Peyer's patch (tissue), 4 donors: ENCODE measurements around the gene GABRR3. TPM values are rescaled to one million over a fixed set of nuclear protein-coding genes. Genes with fewer than 3 reads are reported as not detected.

ENCODE experiments used
- DNase-seq, 3 donors: peaks; one replicate each; pipeline ENCODE4 v3.0.0-alpha.2; 2017 to 2019
- H3K27ac ChIP-seq, 4 donors: fragments of 200-600 bp; sonication (generic); one replicate each; pipeline ENCODE4 v1.5.1; 2016 to 2019
- H3K27me3 ChIP-seq, 2 donors: fragments of 200-600 bp; sonication (generic); one replicate each; pipeline ENCODE4 v1.5.1; 2019
- H3K36me3 ChIP-seq, 3 donors: fragments of 200-600 bp; sonication (generic); one replicate each; pipeline ENCODE4 v1.5.1; 2016 to 2019
- H3K4me1 ChIP-seq, 4 donors: fragments of 200-600 bp; sonication (generic); one replicate each; pipeline ENCODE4 v1.5.1; 2016 to 2019
- H3K4me3 ChIP-seq, 4 donors: fragments of 200-600 bp; sonication (generic); 1 replicate in 3 of 4; 2 replicates in 1 of 4; pipeline ENCODE4 v1.5.1; 2016 to 2019; ENCODE audit warnings: mild to moderate bottlenecking in 1 of 4
- H3K9me3 ChIP-seq, 4 donors: fragments of 200-600 bp; sonication (generic); one replicate each; pipeline ENCODE4 v1.5.1; 2016 to 2019; ENCODE audit warnings: mild to moderate bottlenecking in 1 of 4
- POLR2A ChIP-seq, 2 donors: fragments of 450-650 bp; IDR thresholded peaks; one replicate each; pipeline ENCODE4 v1.5.1; 2017; ENCODE audit warnings: antibody characterized with exemption in 2 of 2, mild to moderate bottlenecking in 2 of 2, moderate library complexity in 2 of 2
- total RNA-seq, 4 donors: library from RNA; depleted of rRNA; stranded (reverse); fragments of >200 nt; gene quantifications; one replicate each; pipeline ENCODE4 v1.1.0, GENCODE V29; 2016
- TF ChIP-seq, protein P1 (sequence below), 6 experiments: fragments of 450-650 bp in 4 of 6; fragments of 200-600 bp in 2 of 6; sonication (generic) in 1 of 6; IDR thresholded peaks; one replicate each; pipeline ENCODE4 v1.5.1; 2017 to 2019; ENCODE audit warnings: antibody characterized with exemption in 6 of 6, mild to moderate bottlenecking in 3 of 6, moderate library complexity in 1 of 6

The GABRR3 gene
- total RNA-seq, 4 donors from 2014 or later = not detected

DNA sequence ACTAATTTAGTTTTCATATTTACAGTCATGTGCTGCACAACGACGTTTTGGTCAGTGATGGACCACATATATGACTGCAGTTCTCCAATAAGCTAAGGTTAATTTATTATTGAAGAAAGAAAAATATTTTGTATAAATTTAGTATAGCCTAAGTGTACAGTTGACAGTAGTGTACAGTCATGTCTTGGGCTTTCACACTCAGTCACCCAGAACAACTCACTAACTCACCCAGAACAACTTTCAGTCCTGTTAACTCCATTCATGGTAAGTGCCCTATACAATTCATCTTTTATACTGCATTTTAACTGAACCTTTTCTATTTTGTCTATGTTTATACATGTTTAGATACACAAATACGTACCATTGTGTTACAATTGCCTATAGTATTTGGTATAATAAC is 3.8 kb upstream of the GABRR3 start:
- no peaks in the 10 kb centered on the region for H3K9me3 ChIP-seq
- H3K27ac ChIP-seq = no peak overlapping the region
- H3K4me1 ChIP-seq = no peaks in the 10 kb centered on the region
- no peaks in the 10 kb centered on the region for H3K27me3 ChIP-seq
- TF ChIP-seq, protein P1, sequence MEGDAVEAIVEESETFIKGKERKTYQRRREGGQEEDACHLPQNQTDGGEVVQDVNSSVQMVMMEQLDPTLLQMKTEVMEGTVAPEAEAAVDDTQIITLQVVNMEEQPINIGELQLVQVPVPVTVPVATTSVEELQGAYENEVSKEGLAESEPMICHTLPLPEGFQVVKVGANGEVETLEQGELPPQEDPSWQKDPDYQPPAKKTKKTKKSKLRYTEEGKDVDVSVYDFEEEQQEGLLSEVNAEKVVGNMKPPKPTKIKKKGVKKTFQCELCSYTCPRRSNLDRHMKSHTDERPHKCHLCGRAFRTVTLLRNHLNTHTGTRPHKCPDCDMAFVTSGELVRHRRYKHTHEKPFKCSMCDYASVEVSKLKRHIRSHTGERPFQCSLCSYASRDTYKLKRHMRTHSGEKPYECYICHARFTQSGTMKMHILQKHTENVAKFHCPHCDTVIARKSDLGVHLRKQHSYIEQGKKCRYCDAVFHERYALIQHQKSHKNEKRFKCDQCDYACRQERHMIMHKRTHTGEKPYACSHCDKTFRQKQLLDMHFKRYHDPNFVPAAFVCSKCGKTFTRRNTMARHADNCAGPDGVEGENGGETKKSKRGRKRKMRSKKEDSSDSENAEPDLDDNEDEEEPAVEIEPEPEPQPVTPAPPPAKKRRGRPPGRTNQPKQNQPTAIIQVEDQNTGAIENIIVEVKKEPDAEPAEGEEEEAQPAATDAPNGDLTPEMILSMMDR (IDR thresholded peaks at IDR 0.05) = no peak
- TF ChIP-seq POLR2A (IDR thresholded peaks at IDR 0.05) = no peak
- no peak for DNase-seq
- H3K4me3 ChIP-seq = no peak overlapping the region
- H3K36me3 ChIP-seq = no peaks in the 10 kb centered on the region

DNA sequence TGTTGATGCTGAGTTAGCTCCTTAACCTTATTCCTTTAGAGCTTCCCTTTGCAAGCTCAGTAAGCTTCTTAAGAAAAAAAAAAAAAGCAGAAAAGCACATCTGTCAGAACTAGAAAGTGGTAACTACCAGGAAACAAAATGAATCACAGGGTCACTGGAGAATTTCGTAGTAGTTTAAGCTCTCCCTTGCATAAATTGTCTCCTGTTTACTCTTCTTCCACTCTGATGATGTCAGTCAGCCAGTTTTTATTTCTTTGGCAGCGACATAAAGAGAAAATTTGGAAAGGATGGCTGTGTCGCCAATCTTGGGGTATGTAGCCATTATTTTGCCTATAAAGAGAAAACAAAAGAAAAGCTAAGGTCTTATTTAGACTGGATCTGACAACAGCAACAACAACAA is 3.2 kb upstream of the GABRR3 start:
- Histone ChIP-seq H3K36me3 (no peaks in the 10 kb centered on the region), H3K27me3 (no peaks in the 10 kb centered on the region), H3K9me3 (no peaks in the 10 kb centered on the region), H3K4me1 (no peaks in the 10 kb centered on the region), H3K27ac (no peak overlapping the region), H3K4me3 (no peak overlapping the region)
- TF ChIP-seq POLR2A (IDR thresholded peaks at IDR 0.05) = no peak
- TF ChIP-seq, protein P1 (IDR thresholded peaks at IDR 0.05) = no peak
- DNase-seq = no peak

GRCh38 chr3:98034486-98034885 is 629 bp downstream of the GABRR3 start:
- TF ChIP-seq, protein P1 (IDR thresholded peaks at IDR 0.05) = no peak
- no peak for TF ChIP-seq POLR2A (IDR thresholded peaks at IDR 0.05)
- no peak overlapping the region for H3K27ac ChIP-seq
- no peaks in the 10 kb centered on the region for H3K36me3 ChIP-seq
- no peaks in the 10 kb centered on the region for H3K4me1 ChIP-seq
- no peaks in the 10 kb centered on the region for H3K9me3 ChIP-seq
- no peaks in the 10 kb centered on the region for H3K27me3 ChIP-seq
- DNase-seq = no peak
- no peak overlapping the region for H3K4me3 ChIP-seq

- H3K9me3 ChIP-seq = no peaks in the 10 kb centered on the region
- no peak overlapping the region for H3K4me3 ChIP-seq
- H3K27me3 ChIP-seq = no peaks in the 10 kb centered on the region
- no peaks in the 10 kb centered on the region for H3K36me3 ChIP-seq
- no peak for DNase-seq
- H3K27ac ChIP-seq = no peak overlapping the region
- no peaks in the 10 kb centered on the region for H3K4me1 ChIP-seq
- TF ChIP-seq, protein P1 (IDR thresholded peaks at IDR 0.05) = no peak
- TF ChIP-seq POLR2A (IDR thresholded peaks at IDR 0.05) = no peak
Measured at GRCh38 chr3:98034036-98034435, 1.1 kb downstream of the GABRR3 start.

- no peaks in the 10 kb centered on the region for H3K9me3 ChIP-seq
- H3K4me1 ChIP-seq = no peaks in the 10 kb centered on the region
- no peak for DNase-seq
- H3K36me3 ChIP-seq = no peaks in the 10 kb centered on the region
- no peak overlapping the region for H3K27ac ChIP-seq
- TF ChIP-seq POLR2A (IDR thresholded peaks at IDR 0.05) = no peak
- TF ChIP-seq, protein P1 (IDR thresholded peaks at IDR 0.05) = no peak
- H3K27me3 ChIP-seq = no peaks in the 10 kb centered on the region
- no peak overlapping the region for H3K4me3 ChIP-seq
Measured at GRCh38 chr3:98032904-98033303, 2.2 kb downstream of the GABRR3 start.

- Histone ChIP-seq H3K27ac (no peak overlapping the region), H3K4me3 (no peak overlapping the region), H3K36me3 (no peaks in the 10 kb centered on the region), H3K9me3 (no peaks in the 10 kb centered on the region), H3K27me3 (no peaks in the 10 kb centered on the region), H3K4me1 (no peaks in the 10 kb centered on the region)
- DNase-seq = no peak
- TF ChIP-seq, protein P1 (IDR thresholded peaks at IDR 0.05) = no peak
- no peak for TF ChIP-seq POLR2A (IDR thresholded peaks at IDR 0.05)
Measured at GRCh38 chr3:98032265-98032664, 2.9 kb downstream of the GABRR3 start.
